ENCODE data around the gene SRD5A3.

Gene SRD5A3

DNA sequence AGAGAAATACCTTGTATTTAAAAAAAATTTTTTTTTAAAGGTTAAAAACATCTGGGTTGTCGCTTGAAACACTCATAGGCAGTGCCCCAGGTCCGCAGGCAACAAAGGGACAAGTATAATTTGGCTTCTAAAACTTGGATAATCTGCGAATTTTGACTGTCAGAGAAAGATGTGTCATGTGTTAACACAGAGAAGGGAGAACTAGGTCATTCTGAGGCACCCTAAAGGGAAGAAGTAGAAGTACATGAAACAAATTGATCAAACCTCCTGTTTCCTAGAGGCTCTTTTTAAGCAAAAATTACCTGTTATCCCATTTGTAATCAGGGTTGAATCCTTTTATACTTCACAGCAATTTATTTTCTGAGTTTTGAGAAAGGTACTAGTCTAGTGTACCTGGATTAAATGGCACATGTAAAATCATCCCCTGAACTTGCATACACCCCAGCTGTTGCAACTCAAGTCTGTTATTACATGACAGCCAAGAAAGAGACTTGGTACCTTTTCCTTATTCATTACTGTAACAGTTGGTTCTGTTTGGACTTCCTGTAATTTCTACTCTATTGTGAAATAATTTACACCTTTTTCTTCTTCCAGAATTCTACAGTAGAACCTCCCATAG lies 1.7 kb downstream of the SRD5A3 start:
- TF ChIP-seq, protein P1, sequence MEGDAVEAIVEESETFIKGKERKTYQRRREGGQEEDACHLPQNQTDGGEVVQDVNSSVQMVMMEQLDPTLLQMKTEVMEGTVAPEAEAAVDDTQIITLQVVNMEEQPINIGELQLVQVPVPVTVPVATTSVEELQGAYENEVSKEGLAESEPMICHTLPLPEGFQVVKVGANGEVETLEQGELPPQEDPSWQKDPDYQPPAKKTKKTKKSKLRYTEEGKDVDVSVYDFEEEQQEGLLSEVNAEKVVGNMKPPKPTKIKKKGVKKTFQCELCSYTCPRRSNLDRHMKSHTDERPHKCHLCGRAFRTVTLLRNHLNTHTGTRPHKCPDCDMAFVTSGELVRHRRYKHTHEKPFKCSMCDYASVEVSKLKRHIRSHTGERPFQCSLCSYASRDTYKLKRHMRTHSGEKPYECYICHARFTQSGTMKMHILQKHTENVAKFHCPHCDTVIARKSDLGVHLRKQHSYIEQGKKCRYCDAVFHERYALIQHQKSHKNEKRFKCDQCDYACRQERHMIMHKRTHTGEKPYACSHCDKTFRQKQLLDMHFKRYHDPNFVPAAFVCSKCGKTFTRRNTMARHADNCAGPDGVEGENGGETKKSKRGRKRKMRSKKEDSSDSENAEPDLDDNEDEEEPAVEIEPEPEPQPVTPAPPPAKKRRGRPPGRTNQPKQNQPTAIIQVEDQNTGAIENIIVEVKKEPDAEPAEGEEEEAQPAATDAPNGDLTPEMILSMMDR (IDR thresholded peaks at IDR 0.05) = no peak

DNA sequence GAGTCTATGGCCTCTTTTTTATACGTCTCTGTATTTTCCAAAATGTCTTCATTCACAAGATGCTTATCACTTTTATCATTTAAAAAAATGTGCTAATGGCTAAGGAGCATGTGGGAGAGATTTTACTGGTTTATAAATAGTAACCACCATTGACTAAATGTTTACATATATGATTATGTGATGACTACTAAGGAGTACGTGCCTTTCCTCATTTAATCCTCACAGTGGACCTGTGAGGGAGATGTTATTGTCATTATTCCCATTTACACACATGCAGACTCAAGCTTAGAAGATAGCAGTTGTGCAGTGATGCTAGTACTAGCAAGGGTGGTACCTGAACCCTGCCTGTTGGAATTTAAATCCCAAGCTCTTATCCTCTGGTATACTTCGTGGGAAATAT lies 2.4 kb downstream of the SRD5A3 start:
- TF ChIP-seq, protein P1 (IDR thresholded peaks at IDR 0.05) = no peak

DNA sequence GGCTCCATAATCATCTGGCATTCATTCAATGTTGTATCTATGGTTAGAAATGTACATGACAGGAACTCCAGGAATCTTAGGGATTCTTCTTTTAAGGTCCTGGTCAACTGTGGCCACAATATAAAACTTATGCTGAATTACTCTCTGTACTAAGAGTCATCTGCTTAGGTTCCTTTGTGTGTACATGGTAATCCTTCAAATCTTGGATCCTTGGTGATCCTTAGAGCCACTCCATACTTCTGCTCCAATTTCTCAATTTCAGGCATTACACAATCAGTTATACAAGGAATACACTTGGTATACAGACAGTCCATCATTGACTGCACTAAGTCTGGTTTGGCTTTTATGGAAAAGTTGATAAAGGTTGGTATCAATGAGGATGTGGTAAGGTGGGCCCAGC lies 5.8 kb downstream of the SRD5A3 start:
- TF ChIP-seq, protein P1 (IDR thresholded peaks at IDR 0.05) = no peak

DNA sequence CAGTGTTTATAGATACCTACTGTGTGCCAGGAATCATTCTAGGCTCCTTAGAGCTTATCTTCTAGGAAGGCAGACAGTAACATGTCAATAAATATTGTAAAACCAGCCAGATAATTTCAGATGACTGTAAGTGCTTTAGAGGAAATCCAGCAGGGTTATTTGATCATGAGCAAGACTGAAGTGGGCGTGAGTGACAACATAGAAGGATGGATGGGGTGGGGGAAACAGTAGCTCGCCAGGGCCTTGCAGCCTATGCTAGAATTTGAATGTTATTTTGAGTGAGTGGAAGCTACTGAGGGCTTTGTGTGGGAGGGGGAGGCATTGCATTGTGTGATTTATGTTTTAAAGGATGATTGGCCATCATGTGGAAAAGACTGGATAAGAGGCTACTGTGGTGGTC lies 6.7 kb downstream of the SRD5A3 start:
- TF ChIP-seq, protein P1 (IDR thresholded peaks at IDR 0.05) = no peak

DNA sequence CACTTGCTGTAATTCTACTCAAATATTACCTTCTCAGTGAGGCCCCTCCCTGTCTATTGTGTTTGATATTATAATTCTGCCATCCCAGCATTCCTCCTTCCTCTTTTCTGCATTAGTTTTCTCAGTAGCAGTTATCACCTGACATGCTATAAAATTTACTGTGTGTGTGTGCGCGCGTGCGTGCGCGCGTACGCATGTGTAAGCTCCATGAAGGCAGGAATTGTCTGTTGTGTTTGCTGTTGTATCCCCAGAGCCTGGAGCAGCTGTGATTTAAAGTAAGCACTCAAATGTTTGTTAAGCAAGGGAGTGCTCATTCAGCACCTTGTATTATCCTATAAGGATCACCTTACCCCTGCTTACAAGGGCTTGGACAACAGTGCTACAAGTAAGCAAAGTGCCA lies 8.6 kb downstream of the SRD5A3 start:
- TF ChIP-seq, protein P1 (IDR thresholded peaks at IDR 0.05) = no peak

DNA sequence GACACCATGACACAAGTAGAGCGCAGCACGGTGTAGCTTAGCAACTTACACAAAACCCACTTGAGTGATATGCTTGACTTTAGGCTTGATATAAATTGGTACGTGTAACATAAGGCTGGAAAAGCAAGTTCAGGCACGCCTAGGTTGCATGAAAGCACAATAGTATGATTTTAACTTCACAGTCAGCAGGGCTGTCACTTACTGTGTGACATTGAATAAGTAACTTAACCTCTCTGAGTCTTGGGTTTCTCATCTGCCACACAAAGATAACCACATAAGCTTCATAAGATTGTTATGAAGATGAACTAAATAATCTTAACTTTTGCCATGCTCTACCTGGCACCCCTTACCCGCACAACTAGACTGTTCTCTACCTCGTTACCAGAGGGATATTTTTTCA lies 9.5 kb downstream of the SRD5A3 start:
- TF ChIP-seq, protein P1 (IDR thresholded peaks at IDR 0.05) = no peak

DNA sequence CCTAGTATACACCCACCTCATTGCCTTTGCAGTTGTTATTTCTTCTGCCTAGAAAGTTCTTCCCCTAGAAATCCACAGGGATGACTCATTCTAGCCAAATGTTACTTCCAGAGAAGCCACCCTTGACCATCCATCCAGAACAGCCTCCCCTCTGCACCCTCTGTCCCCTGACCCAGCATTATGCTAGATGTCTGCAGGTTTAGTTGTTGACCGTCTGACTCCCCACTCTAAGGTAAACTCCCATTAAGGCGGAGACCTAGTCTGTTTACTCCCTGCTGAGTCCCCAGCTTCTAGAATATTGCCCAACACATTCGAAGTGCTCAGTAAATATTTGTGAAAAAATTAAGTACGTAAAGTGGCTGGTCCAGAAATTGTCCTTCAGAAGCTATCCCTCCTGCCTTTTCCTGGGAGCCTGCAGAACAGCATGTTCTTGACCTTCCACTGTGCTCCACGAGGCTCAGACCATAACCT lies 11.0 kb downstream of the SRD5A3 start:
- TF ChIP-seq, protein P1 (IDR thresholded peaks at IDR 0.05) = no peak

DNA sequence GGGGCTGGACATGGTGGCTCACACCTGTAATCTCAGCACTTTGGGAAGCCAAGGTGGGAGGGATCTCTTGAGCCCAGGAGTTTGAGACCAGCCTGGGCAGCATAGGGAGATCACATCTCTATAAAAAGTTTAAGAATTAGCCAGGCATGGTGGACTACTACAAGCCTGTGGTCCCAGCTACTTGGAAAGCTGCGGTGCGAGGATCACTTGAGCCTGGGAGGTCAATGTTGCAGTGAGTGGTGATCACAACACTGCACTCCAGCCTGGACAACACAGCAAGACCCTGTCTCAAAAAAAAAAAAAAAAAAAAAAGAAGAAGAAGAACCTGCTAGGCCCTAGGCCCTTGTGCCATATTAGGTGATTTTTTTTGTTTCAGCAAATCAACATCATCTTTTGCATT lies 12.2 kb downstream of the SRD5A3 start:
- TF ChIP-seq, protein P1 (IDR thresholded peaks at IDR 0.05) = no peak

Measured in LNCAP (cell line).